NK-92 treated with Interleukin-12 subunit alpha and Interleukin-12 subunit beta, amount 100 ng/mL, for 24 hours (cell line): ENCODE results near the gene WBP1L.
"Not testable (repeated sequence)": the region's sequence is repeated elsewhere in the genome, so short reads cannot be mapped to it uniquely, and the experiment has no call there.

Source experiments
- DNase-seq: peaks from one replicate; lab custom pipeline; 2025; lab: John Stamatoyannopoulos, UW

WBP1L gene

GRCh38 chr10:102758933-102759262 is 15.2 kb downstream of the WBP1L start:
- DNase-seq: not testable (repeated sequence)

GRCh38 chr10:102759497-102760210 is 15.9 kb downstream of the WBP1L start:
- DNase-seq: no peak

- no peak for DNase-seq
These were observed 18.2 kb downstream of the WBP1L start for GRCh38 chr10:102761981-102762380.

- no peak for DNase-seq
These were observed 18.8 kb downstream of the WBP1L start for GRCh38 chr10:102762401-102763015.

GRCh38 chr10:102763037-102763607 is 19.4 kb downstream of the WBP1L start:
- no peak for DNase-seq

GRCh38 chr10:102764470-102765161 is 20.9 kb downstream of the WBP1L start:
- DNase-seq: no peak

GRCh38 chr10:102765336-102765735 is 21.6 kb downstream of the WBP1L start:
- no peak for DNase-seq

- DNase-seq: no peak
These were observed 23.8 kb downstream of the WBP1L start for GRCh38 chr10:102767428-102768160.

GRCh38 chr10:102769375-102770107 is 25.8 kb downstream of the WBP1L start:
- no peak for DNase-seq

- no peak for DNase-seq
These were observed 26.3 kb downstream of the WBP1L start for GRCh38 chr10:102770108-102770482.

GRCh38 chr10:102770792-102771191 is 27.0 kb downstream of the WBP1L start:
- DNase-seq: no peak

- no peak for DNase-seq
These were observed 29.6 kb downstream of the WBP1L start for GRCh38 chr10:102773320-102773719.

- no peak for DNase-seq
These were observed 30.2 kb downstream of the WBP1L start for GRCh38 chr10:102773986-102774385.

GRCh38 chr10:102775201-102775934 is 31.6 kb downstream of the WBP1L start:
- DNase-seq: no peak

- DNase-seq: no peak
These were observed 32.4 kb downstream of the WBP1L start for GRCh38 chr10:102775935-102776669.

GRCh38 chr10:102776779-102777456 is 33.2 kb downstream of the WBP1L start:
- DNase-seq: no peak

GRCh38 chr10:102777711-102778453 is 34.1 kb downstream of the WBP1L start:
- DNase-seq: no peak

GRCh38 chr10:102778781-102779180 is 35.0 kb downstream of the WBP1L start:
- DNase-seq: no peak
